ENCODE data around the gene BBS10. TPM values are rescaled to one million over a fixed set of nuclear protein-coding genes. Genes with fewer than 3 reads are reported as not detected.

BBS10 gene
- total RNA-seq, 1 donor from 2014 or later, result 7.6 TPM

DNA sequence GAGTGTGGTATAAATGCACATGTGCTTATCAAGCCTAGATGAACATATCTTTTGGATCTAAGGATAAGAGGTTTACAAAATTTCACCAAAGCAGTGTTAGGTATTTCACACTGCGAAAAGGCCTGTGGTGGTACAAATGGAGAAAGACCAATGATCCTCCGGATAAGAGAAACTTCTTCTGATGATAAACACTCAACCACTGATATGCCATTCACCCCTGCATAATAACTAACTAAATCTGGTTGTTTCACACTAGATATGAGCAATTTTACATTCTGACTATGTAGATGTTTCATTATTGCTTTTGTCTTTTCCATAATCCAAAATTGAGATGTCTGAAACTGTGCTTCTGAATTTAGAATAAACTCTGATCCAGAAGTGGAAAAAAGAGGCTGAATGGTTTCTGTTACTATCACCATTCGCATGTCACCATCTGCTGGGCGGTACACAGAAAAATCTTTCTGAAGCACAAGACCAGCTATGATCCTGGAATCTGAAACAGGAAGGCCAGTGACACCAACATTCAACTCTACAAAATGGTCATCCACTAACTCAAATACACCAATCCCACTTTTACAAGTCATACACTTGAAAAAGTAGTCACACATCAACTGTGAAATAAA lies 1.3 kb downstream of the BBS10 start:
- Histone ChIP-seq H3K4me3 (peak overlapping the region in 1 of 2 donors; percentile 62), H3K27me3 (no peaks in the 10 kb centered on the region), H3K27ac (peak overlapping the region; percentile 78), H3K4me1 (peaks cover 20% of the 10 kb centered on the region), H3K36me3 (no peaks in the 10 kb centered on the region), H3K9me3 (no peaks in the 10 kb centered on the region)
- DNase-seq (ENCODE audit: extremely low spot score in 2 of 2), result no peak
- intact Hi-C loops (cut with DNase I), result no loop called here
- TF ChIP-seq POLR2AphosphoS5 (IDR thresholded peaks at IDR 0.05; ENCODE audit: insufficient read depth in 1 of 2, low read depth in 1 of 2), result no peak

GRCh38 chr12:76346236-76346635 lies 2.0 kb downstream of the BBS10 start:
- H3K4me1 ChIP-seq, result peaks cover 20% of the 10 kb centered on the region
- H3K27ac ChIP-seq, result no peak overlapping the region
- DNase-seq (ENCODE audit: extremely low spot score in 2 of 2), result no peak
- intact Hi-C loops (cut with DNase I), result no loop called here
- TF ChIP-seq POLR2A (IDR thresholded peaks at IDR 0.05), result no peak
- TF ChIP-seq POLR2AphosphoS5 (IDR thresholded peaks at IDR 0.05; ENCODE audit: insufficient read depth in 1 of 2, low read depth in 1 of 2), result no peak
- no peak for TF ChIP-seq CTCF (IDR thresholded peaks at IDR 0.05)
- H3K9me3 ChIP-seq, result no peaks in the 10 kb centered on the region
- no peak overlapping the region for H3K4me3 ChIP-seq
- no peaks in the 10 kb centered on the region for H3K36me3 ChIP-seq
- H3K27me3 ChIP-seq, result no peaks in the 10 kb centered on the region

DNA sequence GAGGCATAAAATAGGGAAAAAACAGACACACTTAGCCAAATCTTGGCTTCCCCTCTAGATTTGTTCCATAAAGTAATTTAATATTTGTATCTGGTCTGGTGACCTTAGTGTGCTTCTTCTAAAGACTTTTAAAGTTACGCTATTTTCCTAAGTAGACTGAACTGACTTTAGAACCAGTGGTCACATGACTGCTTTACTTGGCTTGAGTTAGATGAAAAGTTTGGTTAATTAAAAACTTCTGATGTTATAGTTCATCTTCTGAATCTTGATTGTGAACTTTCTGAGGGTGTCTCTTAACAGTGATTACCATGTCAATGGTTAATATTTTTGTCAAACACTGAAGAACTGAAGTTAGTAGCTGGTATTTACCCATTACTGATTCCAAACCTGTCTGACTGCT lies 2.6 kb downstream of the BBS10 start:
- no peaks in the 10 kb centered on the region for H3K9me3 ChIP-seq
- intact Hi-C loops (cut with DNase I), result no loop called here
- H3K36me3 ChIP-seq, result no peaks in the 10 kb centered on the region
- TF ChIP-seq CTCF (IDR thresholded peaks at IDR 0.05) (no peak), POLR2AphosphoS5 (IDR thresholded peaks at IDR 0.05; ENCODE audit: insufficient read depth in 1 of 2, low read depth in 1 of 2) (no peak), POLR2A (IDR thresholded peaks at IDR 0.05) (no peak)
- no peak overlapping the region for H3K27ac ChIP-seq
- no peak for DNase-seq (ENCODE audit: extremely low spot score in 2 of 2)
- H3K27me3 ChIP-seq, result no peaks in the 10 kb centered on the region
- peaks cover 20% of the 10 kb centered on the region for H3K4me1 ChIP-seq
- H3K4me3 ChIP-seq, result no peak overlapping the region

- Histone ChIP-seq H3K4me1 (peaks cover 15% of the 10 kb centered on the region), H3K4me3 (no peak overlapping the region), H3K36me3 (no peaks in the 10 kb centered on the region), H3K27ac (no peak overlapping the region), H3K27me3 (no peaks in the 10 kb centered on the region), H3K9me3 (no peaks in the 10 kb centered on the region)
- no peak for TF ChIP-seq POLR2AphosphoS5 (IDR thresholded peaks at IDR 0.05; ENCODE audit: insufficient read depth in 1 of 2, low read depth in 1 of 2)
- intact Hi-C loops (cut with DNase I), result no loop called here
- no peak for DNase-seq (ENCODE audit: extremely low spot score in 2 of 2)
Measured at GRCh38 chr12:76341436-76342030, 6.7 kb downstream of the BBS10 start.

GRCh38 chr12:76340680-76341435 lies 7.4 kb downstream of the BBS10 start:
- H3K4me3 ChIP-seq, result no peak overlapping the region
- peaks cover 8% of the 10 kb centered on the region for H3K4me1 ChIP-seq
- H3K27me3 ChIP-seq, result no peaks in the 10 kb centered on the region
- no peak for DNase-seq (ENCODE audit: extremely low spot score in 2 of 2)
- no peak overlapping the region for H3K27ac ChIP-seq
- TF ChIP-seq POLR2A (IDR thresholded peaks at IDR 0.05), result no peak
- TF ChIP-seq CTCF (IDR thresholded peaks at IDR 0.05), result no peak
- no peak for TF ChIP-seq POLR2AphosphoS5 (IDR thresholded peaks at IDR 0.05; ENCODE audit: insufficient read depth in 1 of 2, low read depth in 1 of 2)
- no peaks in the 10 kb centered on the region for H3K9me3 ChIP-seq
- intact Hi-C loops (cut with DNase I), result no loop called here
- no peaks in the 10 kb centered on the region for H3K36me3 ChIP-seq

DNA sequence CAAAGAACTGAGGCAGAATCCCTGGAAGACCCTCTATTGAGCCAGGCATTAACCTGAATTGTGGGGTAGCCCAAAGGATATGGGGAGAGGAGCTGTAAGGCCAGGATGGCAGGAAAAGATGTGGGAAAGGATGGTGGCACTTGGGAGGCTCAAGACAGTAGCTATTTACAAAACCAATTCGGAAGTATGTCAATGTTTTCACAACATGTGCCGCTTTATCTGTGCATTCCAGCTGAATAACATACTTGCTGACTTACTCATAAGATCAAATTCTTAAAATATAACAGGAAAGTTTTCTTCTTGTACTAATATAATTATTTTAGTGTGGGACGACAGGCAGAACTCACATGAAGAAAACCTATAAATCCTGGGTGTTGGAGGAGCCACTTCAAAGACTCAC lies 10.6 kb downstream of the BBS10 start:
- intact Hi-C loops (cut with DNase I), result no loop called here
- no peaks in the 10 kb centered on the region for H3K4me1 ChIP-seq

More for the DNA sequence above, 10.6 kb downstream of the BBS10 start:
- Histone ChIP-seq H3K27me3 (no peaks in the 10 kb centered on the region), H3K4me3 (no peak overlapping the region), H3K36me3 (no peaks in the 10 kb centered on the region), H3K27ac (no peak overlapping the region), H3K9me3 (no peaks in the 10 kb centered on the region)
- DNase-seq (ENCODE audit: extremely low spot score in 2 of 2), result no peak
- no peak for TF ChIP-seq POLR2AphosphoS5 (IDR thresholded peaks at IDR 0.05; ENCODE audit: insufficient read depth in 1 of 2, low read depth in 1 of 2)
- TF ChIP-seq POLR2A (IDR thresholded peaks at IDR 0.05), result no peak
- no peak for TF ChIP-seq CTCF (IDR thresholded peaks at IDR 0.05)

Data from vagina (tissue), 2 donors.